ENCODE results near the gene TMPRSS9. TPM values are rescaled to one million over a fixed set of nuclear protein-coding genes. Genes with fewer than 3 reads are reported as not detected.

The TMPRSS9 gene
- total RNA-seq, 1 donor from 2014 or later: not detected

- H3K4me1 ChIP-seq: peaks cover 74% of the 10 kb centered on the region
- no peak overlapping the region for H3K4me3 ChIP-seq
- H3K36me3 ChIP-seq: peaks cover 3% of the 10 kb centered on the region
- intact Hi-C loops (cut with micrococcal nuclease): no loop called here
- H3K9me3 ChIP-seq (replicated peaks): no peaks in the 10 kb centered on the region
- no peak for DNase-seq
- H3K27ac ChIP-seq (replicated peaks): no peak overlapping the region
- H3K27me3 ChIP-seq (ENCODE audit: low read depth): no peaks in the 10 kb centered on the region
- TF ChIP-seq CTCF (IDR thresholded peaks at IDR 0.05; ENCODE audit: borderline replicate concordance): no peak
Measured at GRCh38 chr19:2330632-2331284, 29.3 kb upstream of the TMPRSS9 start.

GRCh38 chr19:2331601-2332246 lies 28.3 kb upstream of the TMPRSS9 start:
- Histone ChIP-seq H3K4me3 (no peak overlapping the region), H3K27me3 (ENCODE audit: low read depth) (no peaks in the 10 kb centered on the region), H3K9me3 (replicated peaks) (no peaks in the 10 kb centered on the region), H3K36me3 (no peaks in the 10 kb centered on the region), H3K4me1 (peaks cover 69% of the 10 kb centered on the region), H3K27ac (replicated peaks) (peak overlapping the region; percentile 64)
- TF ChIP-seq CTCF (IDR thresholded peaks at IDR 0.05; ENCODE audit: borderline replicate concordance): no peak
- no peak for DNase-seq
- intact Hi-C loops (cut with micrococcal nuclease): no loop called here

- no peaks in the 10 kb centered on the region for H3K27me3 ChIP-seq (ENCODE audit: low read depth)
- H3K4me3 ChIP-seq: no peak overlapping the region
- no peaks in the 10 kb centered on the region for H3K36me3 ChIP-seq
- peak overlapping the region; percentile 64 for H3K27ac ChIP-seq (replicated peaks)
- H3K9me3 ChIP-seq (replicated peaks): no peaks in the 10 kb centered on the region
- peak; percentile 38 for DNase-seq
- no peak for TF ChIP-seq CTCF (IDR thresholded peaks at IDR 0.05; ENCODE audit: borderline replicate concordance)
- intact Hi-C loops (cut with micrococcal nuclease): no loop called here
- H3K4me1 ChIP-seq: peaks cover 61% of the 10 kb centered on the region
Measured at GRCh38 chr19:2332341-2333026, 27.6 kb upstream of the TMPRSS9 start.

- peaks cover 54% of the 10 kb centered on the region for H3K4me1 ChIP-seq
Measured at GRCh38 chr19:2333027-2333806, 26.8 kb upstream of the TMPRSS9 start.

More at GRCh38 chr19:2333027-2333806, 26.8 kb upstream of the TMPRSS9 start:
- Histone ChIP-seq H3K27me3 (ENCODE audit: low read depth) (no peaks in the 10 kb centered on the region), H3K9me3 (replicated peaks) (no peaks in the 10 kb centered on the region), H3K36me3 (peaks cover under 1% of the 10 kb centered on the region), H3K27ac (replicated peaks) (no peak overlapping the region), H3K4me3 (no peak overlapping the region)
- no peak for DNase-seq
- TF ChIP-seq CTCF (IDR thresholded peaks at IDR 0.05; ENCODE audit: borderline replicate concordance): no peak
- intact Hi-C loops (cut with micrococcal nuclease): no loop called here
